Epithelial cell of proximal tubule (primary cell): ENCODE results near the gene PIGM. TPM values are rescaled to one million over a fixed set of nuclear protein-coding genes. Genes with fewer than 3 reads are reported as not detected.

Experiments used
- DNase-seq: peaks from one replicate; pipeline ENCODE4 v3.0.0-alpha.2; 2011; ENCODE audit warnings: low read depth
- H3K4me3 ChIP-seq: 2 replicates; pipeline ENCODE4 v1.5.1; 2011; ENCODE audit warnings: low read depth, mild to moderate bottlenecking, low read length
- CTCF ChIP-seq: conservative IDR thresholded peaks from 2 replicates; pipeline ENCODE4 v1.5.1; 2012; ENCODE audit warnings: low read depth, mild to moderate bottlenecking, low read length
- total RNA-seq: library from RNA; depleted of rRNA; stranded (reverse); fragments of >200 nt; gene quantifications from 2 replicates; pipeline ENCODE4 v1.2.3, GENCODE V29; 2015

PIGM gene
- total RNA-seq, 1 donor from 2014 or later, result 2.2 TPM

GRCh38 chr1:159989581-159989980 lies 42.2 kb downstream of the PIGM start:
- TF ChIP-seq CTCF, result no peak
- no peak for DNase-seq
- H3K4me3 ChIP-seq, result no peak overlapping the region

- H3K4me3 ChIP-seq, result no peak overlapping the region
- no peak for DNase-seq
- no peak for TF ChIP-seq CTCF
These were observed 43.8 kb downstream of the PIGM start for GRCh38 chr1:159988006-159988405.

GRCh38 chr1:159987186-159987585 lies 44.6 kb downstream of the PIGM start:
- DNase-seq, result no peak
- TF ChIP-seq CTCF, result no peak
- no peak overlapping the region for H3K4me3 ChIP-seq

GRCh38 chr1:159986531-159986930 lies 45.3 kb downstream of the PIGM start:
- DNase-seq, result no peak
- no peak for TF ChIP-seq CTCF
- H3K4me3 ChIP-seq, result no peak overlapping the region

GRCh38 chr1:159986093-159986492 lies 45.7 kb downstream of the PIGM start:
- no peak for DNase-seq
- no peak for TF ChIP-seq CTCF
- H3K4me3 ChIP-seq, result no peak overlapping the region

GRCh38 chr1:159985473-159985872 lies 46.3 kb downstream of the PIGM start:
- DNase-seq, result no peak
- TF ChIP-seq CTCF, result no peak
- no peak overlapping the region for H3K4me3 ChIP-seq

- TF ChIP-seq CTCF, result no peak
- DNase-seq, result no peak
These were observed 48.1 kb downstream of the PIGM start for GRCh38 chr1:159983681-159984080.

More at GRCh38 chr1:159983681-159984080, 48.1 kb downstream of the PIGM start:
- no peak overlapping the region for H3K4me3 ChIP-seq
